GM18909 (cell line): Measurements from ENCODE around the gene LDLRAD3.
"Not testable (repeated sequence)": the region's sequence is repeated elsewhere in the genome, so short reads cannot be mapped to it uniquely, and the experiment has no call there.

Source experiments
- ATAC-seq: cut with Tn5 transposase; IDR thresholded peaks from one replicate; pipeline ENCODE4 v1.9.1; 2021; ENCODE audit warnings: mild to moderate bottlenecking; ENCODE audit not compliant: unreplicated experiment, poor library complexity

The LDLRAD3 gene

GRCh38 chr11:36186340-36187175, 242.7 kb downstream of the LDLRAD3 start:
- ATAC-seq = no peak

GRCh38 chr11:36187622-36188021, 243.8 kb downstream of the LDLRAD3 start:
- ATAC-seq = no peak

GRCh38 chr11:36189735-36190134, 245.9 kb downstream of the LDLRAD3 start:
- not testable (repeated sequence) for ATAC-seq

- no peak for ATAC-seq
Observed at GRCh38 chr11:36191941-36192340, 248.1 kb downstream of the LDLRAD3 start.

GRCh38 chr11:36192425-36193289, 248.8 kb downstream of the LDLRAD3 start:
- no peak for ATAC-seq

GRCh38 chr11:36193290-36193619, 249.4 kb downstream of the LDLRAD3 start:
- no peak for ATAC-seq

GRCh38 chr11:36193721-36194120, 249.9 kb downstream of the LDLRAD3 start:
- ATAC-seq = no peak

GRCh38 chr11:36195496-36196354, 251.9 kb downstream of the LDLRAD3 start:
- ATAC-seq = no peak

- no peak for ATAC-seq
Observed at GRCh38 chr11:36196411-36196998, 252.6 kb downstream of the LDLRAD3 start.

GRCh38 chr11:36201411-36201810, 257.5 kb downstream of the LDLRAD3 start:
- ATAC-seq = no peak

GRCh38 chr11:36205536-36205935, 261.7 kb downstream of the LDLRAD3 start:
- no peak for ATAC-seq

GRCh38 chr11:36210529-36210928, 266.7 kb downstream of the LDLRAD3 start:
- no peak for ATAC-seq

GRCh38 chr11:36211761-36212430, 268.0 kb downstream of the LDLRAD3 start:
- ATAC-seq = no peak

- ATAC-seq = no peak
Observed at GRCh38 chr11:36212564-36213392, 268.9 kb downstream of the LDLRAD3 start.

GRCh38 chr11:36213393-36213840, 269.6 kb downstream of the LDLRAD3 start:
- no peak for ATAC-seq

GRCh38 chr11:36214480-36214879, 270.6 kb downstream of the LDLRAD3 start:
- ATAC-seq = no peak

GRCh38 chr11:36214976-36215692, 271.3 kb downstream of the LDLRAD3 start:
- no peak for ATAC-seq

- no peak for ATAC-seq
Observed at GRCh38 chr11:36215693-36216060, 271.8 kb downstream of the LDLRAD3 start.
